Tibial artery (tissue), 4 donors: ENCODE results near the gene PTPRD.

ENCODE experiments used
- DNase-seq, 2 donors: peaks; one replicate each; pipeline ENCODE4 v3.0.0-alpha.2; 2019
- H3K27ac ChIP-seq, 2 donors: fragments of 200-600 bp; sonication (generic) in 1 of 2; 1 replicate in 1 of 2; 2 replicates in 1 of 2; pipeline ENCODE4 v1.5.1; 2018 to 2019; ENCODE audit warnings: mild to moderate bottlenecking in 1 of 2
- H3K27me3 ChIP-seq, 2 donors: fragments of 200-600 bp; sonication (generic) in 1 of 2; one replicate each; pipeline versions ENCODE4 v1.5.1 to v1.6.0; 2016 to 2019
- H3K36me3 ChIP-seq, 3 donors: fragments of 200-600 bp; sonication (generic) in 2 of 3; one replicate each; pipeline ENCODE4 v1.5.1; 2016 to 2019; ENCODE audit warnings: mild to moderate bottlenecking in 2 of 3
- H3K4me1 ChIP-seq, 4 donors: fragments of 200-600 bp; sonication (generic) in 2 of 4; 1 replicate in 3 of 4; 2 replicates in 1 of 4; pipeline ENCODE4 v1.5.1; 2016 to 2019
- H3K4me3 ChIP-seq, 2 donors: fragments of 200-600 bp; sonication (generic) in 1 of 2; 1 replicate in 1 of 2; 2 replicates in 1 of 2; pipeline ENCODE4 v1.5.1; 2018 to 2019; ENCODE audit warnings: mild to moderate bottlenecking in 2 of 2
- H3K9me3 ChIP-seq, 3 donors: fragments of 200-600 bp; sonication (generic) in 1 of 3; one replicate each; pipeline ENCODE4 v1.5.1; 2016 to 2019
- intact Hi-C: fragments of 100-400 bp; cut with DNase I; formaldehyde crosslinking; loops from one replicate; pipeline ENCODE4 v1.15.0; 2023; ENCODE audit warnings: low total_unique reads
- TF ChIP-seq, protein P1 (sequence below), 2 experiments: fragments of 200-600 bp in 1 of 2; fragments of 450-650 bp in 1 of 2; IDR thresholded peaks; one replicate each; pipeline ENCODE4 v1.5.1; 2017 to 2019; ENCODE audit warnings: antibody characterized with exemption in 2 of 2, mild to moderate bottlenecking in 1 of 2, moderate library complexity in 1 of 2

The PTPRD gene

DNA sequence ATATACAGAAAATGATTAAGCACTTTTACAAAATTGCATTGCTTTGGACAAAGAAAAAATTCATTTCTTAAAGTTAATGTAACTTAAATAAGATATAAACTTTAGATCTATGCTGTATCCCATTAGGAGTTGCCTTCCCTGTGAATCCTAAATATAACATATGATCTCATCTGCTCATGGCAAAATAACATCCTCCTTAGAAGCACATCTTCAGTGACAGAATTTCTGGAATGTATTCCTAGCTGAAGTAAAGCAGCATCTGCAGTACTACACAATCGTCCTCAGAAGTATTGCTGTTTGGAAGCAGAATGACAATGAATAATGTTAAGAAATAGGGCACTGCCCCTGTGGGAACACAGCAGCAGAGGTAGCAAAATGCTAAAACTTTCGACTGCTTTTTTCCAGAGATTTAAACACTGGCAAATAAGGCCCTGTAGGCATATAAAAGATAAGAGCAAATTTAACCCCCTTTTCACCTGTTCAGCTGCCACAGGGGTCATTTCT, 571.0 kb downstream of the PTPRD start:
- Histone ChIP-seq H3K27ac (no peak overlapping the region), H3K4me1 (no peaks in the 10 kb centered on the region), H3K4me3 (no peak overlapping the region), H3K9me3 (no peaks in the 10 kb centered on the region), H3K27me3 (no peaks in the 10 kb centered on the region), H3K36me3 (no peaks in the 10 kb centered on the region)
- intact Hi-C loops, result no loop called here
- TF ChIP-seq, protein P1, sequence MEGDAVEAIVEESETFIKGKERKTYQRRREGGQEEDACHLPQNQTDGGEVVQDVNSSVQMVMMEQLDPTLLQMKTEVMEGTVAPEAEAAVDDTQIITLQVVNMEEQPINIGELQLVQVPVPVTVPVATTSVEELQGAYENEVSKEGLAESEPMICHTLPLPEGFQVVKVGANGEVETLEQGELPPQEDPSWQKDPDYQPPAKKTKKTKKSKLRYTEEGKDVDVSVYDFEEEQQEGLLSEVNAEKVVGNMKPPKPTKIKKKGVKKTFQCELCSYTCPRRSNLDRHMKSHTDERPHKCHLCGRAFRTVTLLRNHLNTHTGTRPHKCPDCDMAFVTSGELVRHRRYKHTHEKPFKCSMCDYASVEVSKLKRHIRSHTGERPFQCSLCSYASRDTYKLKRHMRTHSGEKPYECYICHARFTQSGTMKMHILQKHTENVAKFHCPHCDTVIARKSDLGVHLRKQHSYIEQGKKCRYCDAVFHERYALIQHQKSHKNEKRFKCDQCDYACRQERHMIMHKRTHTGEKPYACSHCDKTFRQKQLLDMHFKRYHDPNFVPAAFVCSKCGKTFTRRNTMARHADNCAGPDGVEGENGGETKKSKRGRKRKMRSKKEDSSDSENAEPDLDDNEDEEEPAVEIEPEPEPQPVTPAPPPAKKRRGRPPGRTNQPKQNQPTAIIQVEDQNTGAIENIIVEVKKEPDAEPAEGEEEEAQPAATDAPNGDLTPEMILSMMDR (IDR thresholded peaks at IDR 0.05), result no peak
- DNase-seq, result no peak

GRCh38 chr9:10036095-10036494, 576.7 kb downstream of the PTPRD start:
- TF ChIP-seq, protein P1 (IDR thresholded peaks at IDR 0.05), result no peak
- Histone ChIP-seq H3K4me1 (no peaks in the 10 kb centered on the region), H3K9me3 (no peaks in the 10 kb centered on the region), H3K27ac (no peak overlapping the region), H3K4me3 (no peak overlapping the region), H3K36me3 (no peaks in the 10 kb centered on the region), H3K27me3 (no peaks in the 10 kb centered on the region)
- intact Hi-C loops, result no loop called here
- DNase-seq, result no peak

- intact Hi-C loops, result no loop called here
- H3K9me3 ChIP-seq, result no peaks in the 10 kb centered on the region
- no peak overlapping the region for H3K27ac ChIP-seq
- H3K27me3 ChIP-seq, result no peaks in the 10 kb centered on the region
- H3K4me3 ChIP-seq, result no peak overlapping the region
- TF ChIP-seq, protein P1 (IDR thresholded peaks at IDR 0.05), result no peak
- H3K36me3 ChIP-seq, result no peaks in the 10 kb centered on the region
- DNase-seq, result no peak
- H3K4me1 ChIP-seq, result no peaks in the 10 kb centered on the region
These were observed 580.6 kb downstream of the PTPRD start for GRCh38 chr9:10032166-10032565.

- Histone ChIP-seq H3K4me1 (no peaks in the 10 kb centered on the region), H3K4me3 (no peak overlapping the region), H3K27ac (no peak overlapping the region), H3K27me3 (no peaks in the 10 kb centered on the region), H3K36me3 (no peaks in the 10 kb centered on the region), H3K9me3 (no peaks in the 10 kb centered on the region)
- TF ChIP-seq, protein P1 (IDR thresholded peaks at IDR 0.05), result no peak
- DNase-seq, result no peak
- intact Hi-C loops, result no loop called here
These were observed 586.3 kb downstream of the PTPRD start for GRCh38 chr9:10026443-10026984.

DNA sequence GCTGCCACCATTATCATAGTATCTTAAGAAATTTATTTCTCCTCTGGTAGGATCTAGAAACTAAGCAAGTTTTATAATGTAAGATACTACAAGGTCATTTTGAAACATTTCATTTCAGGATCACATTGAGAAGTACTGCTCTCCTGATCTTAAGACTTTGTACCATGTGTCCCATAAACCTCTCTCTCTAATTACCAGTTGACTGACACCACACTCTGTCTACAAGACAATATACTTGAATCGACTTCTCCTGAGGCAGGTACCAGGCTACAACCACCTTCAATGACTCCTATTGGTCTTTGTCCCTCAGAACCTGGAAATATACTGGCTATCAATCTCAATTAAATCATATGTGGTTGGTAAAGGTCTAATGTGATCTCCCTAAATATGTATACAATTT, 597.0 kb downstream of the PTPRD start:
- Histone ChIP-seq H3K4me3 (no peak overlapping the region), H3K27me3 (no peaks in the 10 kb centered on the region), H3K27ac (no peak overlapping the region), H3K9me3 (no peaks in the 10 kb centered on the region), H3K36me3 (no peaks in the 10 kb centered on the region), H3K4me1 (no peaks in the 10 kb centered on the region)
- DNase-seq, result no peak
- TF ChIP-seq, protein P1 (IDR thresholded peaks at IDR 0.05), result no peak
- intact Hi-C loops, result no loop called here

DNA sequence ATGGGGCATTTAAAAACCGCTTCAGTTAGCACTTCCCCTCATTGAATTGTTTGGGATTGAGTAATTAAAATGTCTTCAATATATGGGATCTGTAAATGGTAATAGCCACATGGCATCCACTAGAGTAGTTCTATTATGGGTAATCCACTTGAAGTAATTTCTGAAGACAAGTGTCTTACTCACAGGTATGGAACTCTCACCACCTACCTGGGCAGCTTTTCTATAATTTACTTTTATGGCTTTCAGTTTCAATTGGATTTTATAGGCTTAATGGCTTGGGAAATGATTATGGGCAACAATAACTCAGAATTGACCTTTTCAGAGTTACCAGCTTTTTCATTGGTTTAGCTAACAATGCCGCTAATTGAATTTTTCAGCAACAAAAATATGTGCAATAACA, 597.9 kb downstream of the PTPRD start:
- no peak for DNase-seq
- TF ChIP-seq, protein P1 (IDR thresholded peaks at IDR 0.05), result no peak
- Histone ChIP-seq H3K27me3 (no peaks in the 10 kb centered on the region), H3K9me3 (no peaks in the 10 kb centered on the region), H3K36me3 (no peaks in the 10 kb centered on the region), H3K27ac (no peak overlapping the region), H3K4me3 (no peak overlapping the region), H3K4me1 (no peaks in the 10 kb centered on the region)
- intact Hi-C loops, result no loop called here
